K562 (cell line): Measurements from ENCODE around the gene POLD4. TPM values are rescaled to one million over a fixed set of nuclear protein-coding genes. Genes with fewer than 3 reads are reported as not detected.
A peak's percentile ranks its signal among the peaks of the same experiment; 100 is the strongest.
"Not testable (repeated sequence)": the region's sequence is repeated elsewhere in the genome, so short reads cannot be mapped to it uniquely, and the experiment has no call there.

ENCODE experiments used
- ATAC-seq: fragments of 200-7000 bp; cut with Tn5 transposase; 3 replicates; pipeline ENCODE4 v1.9.1; 2020; ENCODE audit warnings: moderate library complexity
- BruUV-seq: library from RNA; stranded (reverse); fragments of 400-500 nt; replicated peaks from 2 replicates; lab custom pipeline; 2021; lab: Mats Ljungman, UMichigan
- CTCF ChIA-PET: fragments of 300-600 bp; formaldehyde crosslinking; extraction: SDS; loops from one replicate; lab custom pipeline; 2021; ENCODE audit warnings: low intra/inter-chr PET ratio; lab: Yijun Ruan, JAX
- POLR2A ChIA-PET: fragments of 300-600, 350-650 bp; sonication (Branson Sonifier 250); formaldehyde crosslinking; extraction: SDS; loops from one replicate; lab custom pipeline; 2021; ENCODE audit warnings: antibody characterized with exemption, inconsistent platforms; lab: Yijun Ruan, JAX
- DNase-seq, 4 experiments: peaks; one replicate each; pipeline versions ENCODE4 v3.0.0 to v3.0.0-alpha.2; 2011 to 2018; ENCODE audit warnings: low spot score in 3 of 4, mixed read lengths in 3 of 4; ENCODE audit errors: extremely low read depth in 1 of 4
- FAIRE-seq: peaks from 2 replicates; lab custom pipeline; 2011; peaks lifted over from hg19 to GRCh38; lab: Jason Lieb, UNC
- H2AFZ ChIP-seq: 2 replicates; pipeline ENCODE4 v1.6.0; 2011; ENCODE audit warnings: low read depth, low read length, control low read depth, inconsistent platforms
- H3K27ac ChIP-seq: fragments of 200-600 bp; 3 replicates; pipeline ENCODE4 v1.8.0; 2011; ENCODE audit warnings: low read depth, mild to moderate bottlenecking, control low read depth, inconsistent platforms, low read length, moderate library complexity, mixed read lengths; ENCODE audit errors: extremely low read depth
- H3K27me3 ChIP-seq, 2 experiments: fragments of 300-600 bp in 1 of 2; 2 replicates in 1 of 2; 3 replicates in 1 of 2; pipeline versions ENCODE4 v1.6.0 to v1.8.0; 2011; ENCODE audit warnings: inconsistent platforms in 2 of 2, low read length in 2 of 2, mild to moderate bottlenecking in 1 of 2, mixed read lengths in 1 of 2, moderate library complexity in 1 of 2; ENCODE audit not compliant: control insufficient read depth in 2 of 2, insufficient read depth in 2 of 2
- H3K36me3 ChIP-seq: fragments of 300-600 bp; 3 replicates; pipeline ENCODE4 v1.8.0; 2011; ENCODE audit warnings: mild to moderate bottlenecking, low read length, inconsistent platforms; ENCODE audit not compliant: control insufficient read depth, insufficient read depth
- H3K4me1 ChIP-seq, 2 experiments: fragments of 200-600 bp in 1 of 2; replicated peaks in 1 of 2; 2 replicates in 1 of 2; 3 replicates in 1 of 2; pipeline versions ENCODE4 v1.5.1 to v1.8.0; 2011; ENCODE audit warnings: inconsistent platforms in 2 of 2, low read length in 2 of 2, mild to moderate bottlenecking in 1 of 2, mixed read lengths in 1 of 2, moderate library complexity in 1 of 2; ENCODE audit not compliant: control insufficient read depth in 2 of 2, insufficient read depth in 2 of 2
- H3K4me2 ChIP-seq: 2 replicates; pipeline ENCODE4 v1.6.1; 2011; ENCODE audit warnings: low read length, control low read depth, inconsistent platforms, mixed read lengths; ENCODE audit not compliant: insufficient read depth
- H3K4me3 ChIP-seq: fragments of 200-600 bp; sonication (generic), shearing (Covaris generic); 2 replicates; pipeline ENCODE4 v1.5.1; 2016; ENCODE audit warnings: control low read depth, inconsistent platforms
- H3K79me2 ChIP-seq: fragments of 200-600 bp; 3 replicates; pipeline ENCODE4 v1.8.0; 2011; ENCODE audit warnings: low read length, inconsistent platforms; ENCODE audit not compliant: control insufficient read depth, insufficient read depth
- H3K9ac ChIP-seq, 2 experiments: 2 replicates each; pipeline versions ENCODE4 v1.6.0 to v1.6.1; 2011; ENCODE audit warnings: low read depth in 2 of 2, low read length in 2 of 2, control low read depth in 1 of 2, inconsistent platforms in 1 of 2, mild to moderate bottlenecking in 1 of 2, mixed read lengths in 1 of 2; ENCODE audit not compliant: insufficient read depth in 1 of 2
- H3K9me1 ChIP-seq: one replicate; pipeline ENCODE4 v1.6.0; 2011; ENCODE audit warnings: inconsistent platforms, mild to moderate bottlenecking, low read length, moderate library complexity; ENCODE audit not compliant: control insufficient read depth, insufficient read depth
- H3K9me3 ChIP-seq: replicated peaks from 2 replicates; pipeline ENCODE4 v1.5.1; 2011; ENCODE audit warnings: low read depth, low read length, inconsistent platforms; ENCODE audit not compliant: control insufficient read depth, insufficient read depth
- H4K20me1 ChIP-seq: replicated peaks from 2 replicates; pipeline ENCODE4 v1.6.1; 2011; ENCODE audit warnings: low read length, inconsistent platforms, mixed read lengths; ENCODE audit not compliant: control insufficient read depth, insufficient read depth
- DNMT1 ChIP-seq: fragments of 450-650 bp; IDR thresholded peaks from 2 replicates; pipeline ENCODE4 v1.6.1; 2016; ENCODE audit warnings: antibody characterized with exemption, mild to moderate bottlenecking
- ID3 ChIP-seq, 2 experiments: fragments of 250-450 bp in 1 of 2; fragments of 450-650 bp in 1 of 2; sonication (Bioruptor Pico) in 1 of 2; IDR thresholded peaks; 2 replicates each; pipeline versions ENCODE4 v1.6.1 to v1.8.0; 2016 to 2021; ENCODE audit warnings: mild to moderate bottlenecking in 2 of 2, moderate library complexity in 2 of 2, missing compliant biosample characterization in 1 of 2, missing genetic modification characterization in 1 of 2
- MAFF ChIP-seq: IDR thresholded peaks from 2 replicates; pipeline ENCODE4 v1.6.1; 2012; ENCODE audit warnings: low read length, improper control_type of control experiment
- TEAD1 ChIP-seq, 2 experiments: fragments of 450-650 bp in 1 of 2; sonication (generic) in 1 of 2; formaldehyde crosslinking; IDR thresholded peaks; 2 replicates each; pipeline versions ENCODE4 v1.4.0 to v1.8.0; 2020 to 2022; ENCODE audit warnings: mild to moderate bottlenecking in 2 of 2, missing genetic modification reagents in 1 of 2
- ZBTB8A ChIP-seq: fragments of 450-650 bp; IDR thresholded peaks from 2 replicates; pipeline ENCODE4 v1.6.1; 2018; ENCODE audit warnings: mild to moderate bottlenecking, moderate library complexity; ENCODE audit not compliant: partially characterized antibody
- whole genome bisulfite sequencing: fragments of 100-300 bp; shearing (Covaris generic); methylation state at CpG from one replicate; pipeline ENCODE4 v1.1.6; 2016; ENCODE audit warnings: low coverage, mixed read lengths; ENCODE audit not compliant: insufficient coverage; ENCODE audit errors: missing lambda C conversion rate; 5-methylcytosine and 5-hydroxymethylcytosine counted together
- in situ Hi-C: fragments of 300-500 bp; cut with MboI; formaldehyde crosslinking; loops from 4 replicates; pipeline ENCODE4 v1.15.0; 2018; ENCODE audit warnings: inconsistent platforms, mixed read lengths
- intact Hi-C: fragments of 100-400 bp; cut with micrococcal nuclease; formaldehyde crosslinking; loops from 2 replicates; pipeline ENCODE4 v1.14.2; 2022
- polyA plus RNA-seq, 8 experiments: library from polyadenylated mRNA; depleted of rRNA in 4 of 8; stranded (reverse) in 5 of 8; unstranded in 3 of 8; fragments of >200 nt; fragmentation: Nextera tagmentation in 2 of 8; fragmentation: Illumina TruSeq in 1 of 8; extraction: Ambion mirVana in 2 of 8; extraction: Trizol in 1 of 8; gene quantifications; 2 replicates each; pipeline versions ENCODE4 v1.2.1 to v1.2.3, GENCODE V29; 2011 to 2014; ENCODE audit warnings: inconsistent platforms in 1 of 8, missing spikeins in 1 of 8
- total RNA-seq, 7 experiments: library from RNA; depleted of rRNA in 6 of 7; stranded (reverse); fragments of >200 nt in 6 of 7; fragmentation: Illumina TruSeq in 2 of 7; extraction: Trizol in 2 of 7; gene quantifications; 2 replicates each; pipeline versions ENCODE4 v1.2.1 to v1.2.3, GENCODE V29; 2011 to 2021; ENCODE audit warnings: low replicate concordance in 1 of 7

POLD4 gene
- total and polyA plus RNA-seq, 9 of the 15 experiments (the other 6 are each of a cell fraction or from before 2014, with no cell fraction given), result 5.8 to 64.5 (median 18.3) TPM

- in situ Hi-C loops, result no loop called here
Measured at GRCh38 chr11:67320011-67320410, 33.3 kb downstream of the POLD4 start.

GRCh38 chr11:67318876-67319275 lies 34.5 kb downstream of the POLD4 start:
- H3K4me2 ChIP-seq, result peak overlapping the region; percentile 87
- H3K27me3 ChIP-seq, H3K36me3 ChIP-seq, BruUV-seq, H3K9ac ChIP-seq, H3K9me1 ChIP-seq, H4K20me1 ChIP-seq, H2AFZ ChIP-seq, H3K79me2 ChIP-seq, H3K27ac ChIP-seq, ATAC-seq, H3K9me3 ChIP-seq, FAIRE-seq, intact Hi-C loops: not testable (repeated sequence)
- in situ Hi-C loops, result loop anchor here (5.0 kb wide), 1 partner anchor 237 kb away; no protein-coding TSS in a partner anchor
- peak in 1 of 4 experiments; percentile 4 for DNase-seq
- POLR2A ChIA-PET, result interaction anchor here (0.6 to 1.0 kb wide), 4 partner anchors 27 to 363 kb away, joined by 3 to 4 read pairs (median 4); no protein-coding TSS in a partner anchor
- H3K4me3 ChIP-seq, result peak overlapping the region; percentile 57; the same call in 1 of the 2 replicates
- CTCF ChIA-PET, result interaction anchor here (0.6 to 3.1 kb wide), 4 partner anchors 29 to 1352 kb away, joined by 3 to 35 read pairs (median 6); partner anchors contain the start of genes ANKRD13D and GRK2
- WGBS, result 66% methylated on average over 12 of the region's 12 CpGs
- peaks cover 23 to 24% of the 10 kb centered on the region in 2 experiments for H3K4me1 ChIP-seq

More at GRCh38 chr11:67320011-67320410, 33.3 kb downstream of the POLD4 start:
- H3K36me3 ChIP-seq, result no peaks in the 10 kb centered on the region; the same call in 2 of the 3 replicates
- H3K4me3 ChIP-seq, result no peak overlapping the region
- peaks cover 6% of the 10 kb centered on the region; the same call in 1 of the 3 replicates for H3K79me2 ChIP-seq
- FAIRE-seq, result no peak
- peaks cover 20 to 24% of the 10 kb centered on the region in 2 experiments; a peak in 4 of 5 replicates for H3K4me1 ChIP-seq
- no peak overlapping the region for H3K9ac ChIP-seq
- DNase-seq, result no peak
- no peaks in the 10 kb centered on the region for H3K27me3 ChIP-seq
- no peak for ATAC-seq
- H3K9me1 ChIP-seq, result no peaks in the 10 kb centered on the region
- ChIA-PET CTCF (no interaction called here), POLR2A (interaction anchor here (0.6 to 1.3 kb wide), 4 partner anchors 11 to 44 kb away, joined by 3 to 4 read pairs (median 4); no protein-coding TSS in a partner anchor)
- intact Hi-C loops, result no loop called here
- WGBS, result 57% methylated on average over 3 of the region's 3 CpGs
- H3K4me2 ChIP-seq, result no peak overlapping the region
- no peaks in the 10 kb centered on the region for H3K9me3 ChIP-seq
- H2AFZ ChIP-seq, result no peak overlapping the region
- no peak for TF ChIP-seq ID3 (CRISPR knock-in tag; IDR thresholded peaks at IDR 0.05)
- TF ChIP-seq ID3 (tag; IDR thresholded peaks at IDR 0.05), result no peak
- TF ChIP-seq ZBTB8A, result no peak
- TF ChIP-seq TEAD1 (CRISPR knock-in tag; IDR thresholded peaks at IDR 0.05), result no peak
- no peak for TF ChIP-seq MAFF
- TF ChIP-seq DNMT1, result no peak
- TF ChIP-seq, all 486 proteins: peak for 0
- BruUV-seq, result no TSS peak
- Histone ChIP-seq H3K27ac (no peak overlapping the region), H4K20me1 (no peaks in the 10 kb centered on the region)
